Cerebellar cortex (tissue), 1 donor: ENCODE measurements around the gene H3-3A.

Experiments
- DNase-seq: peaks from one replicate; pipeline ENCODE4 v3.0.0-alpha.2; 2015; ENCODE audit warnings: low spot score

The H3-3A gene

DNA sequence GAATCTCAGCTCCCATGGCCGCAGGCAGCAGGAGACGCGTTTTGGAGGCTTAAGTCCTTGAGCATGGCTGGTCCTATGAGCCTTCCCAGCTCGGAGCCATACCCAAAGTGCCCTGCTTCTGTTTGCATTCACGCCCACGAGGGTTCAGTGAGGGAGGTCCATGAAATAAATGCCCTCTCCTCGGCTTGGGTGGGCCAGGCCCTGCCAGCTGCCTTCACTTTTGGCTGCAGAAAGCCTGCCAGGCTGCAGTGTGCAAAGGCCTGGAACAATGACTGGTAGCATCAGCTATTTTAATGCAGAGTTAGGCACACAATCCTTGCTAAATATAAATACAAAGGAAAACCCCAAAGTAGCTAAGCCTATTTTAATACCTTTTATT lies 49.4 kb downstream of the H3-3A start:
- no peak for DNase-seq

DNA sequence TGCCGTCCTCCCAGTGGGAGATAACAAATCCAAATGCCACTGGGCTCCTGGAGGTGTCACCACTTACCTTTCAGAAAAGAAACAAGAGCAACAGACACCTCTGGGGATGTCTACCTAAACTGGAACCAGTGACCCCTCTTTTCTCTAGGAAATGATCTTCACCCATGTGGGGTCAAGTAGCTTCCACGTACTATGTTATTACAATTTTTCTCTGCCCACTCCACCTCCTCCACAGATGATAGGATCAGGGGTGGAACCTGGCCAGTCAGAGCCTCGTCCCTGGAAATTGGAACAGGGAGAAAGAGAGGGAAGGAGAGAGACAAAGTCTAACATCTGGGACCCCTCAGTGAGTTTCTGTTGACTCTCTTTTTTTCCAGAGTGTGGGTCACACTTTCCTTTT lies 50.1 kb downstream of the H3-3A start:
- no peak for DNase-seq

DNA sequence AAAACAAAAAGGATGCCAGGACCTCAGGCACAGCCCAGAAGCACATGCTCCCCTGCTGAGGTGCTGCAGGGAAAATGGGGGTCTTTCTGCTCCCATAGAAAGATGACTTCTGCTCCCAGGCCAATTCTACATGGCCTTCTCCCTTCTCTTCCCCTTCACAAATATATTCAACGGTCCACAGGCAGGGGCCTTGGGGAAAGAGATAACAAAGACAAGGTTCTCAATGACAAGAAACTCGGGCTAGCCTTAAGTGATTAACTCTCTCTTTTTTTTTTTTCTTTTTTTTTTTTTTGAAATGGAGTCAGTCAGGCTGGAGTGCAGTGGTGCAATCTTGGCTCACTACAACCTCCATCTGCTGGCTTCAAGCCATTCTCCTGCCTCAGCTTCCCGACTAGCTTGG lies 54.2 kb downstream of the H3-3A start:
- no peak for DNase-seq

DNA sequence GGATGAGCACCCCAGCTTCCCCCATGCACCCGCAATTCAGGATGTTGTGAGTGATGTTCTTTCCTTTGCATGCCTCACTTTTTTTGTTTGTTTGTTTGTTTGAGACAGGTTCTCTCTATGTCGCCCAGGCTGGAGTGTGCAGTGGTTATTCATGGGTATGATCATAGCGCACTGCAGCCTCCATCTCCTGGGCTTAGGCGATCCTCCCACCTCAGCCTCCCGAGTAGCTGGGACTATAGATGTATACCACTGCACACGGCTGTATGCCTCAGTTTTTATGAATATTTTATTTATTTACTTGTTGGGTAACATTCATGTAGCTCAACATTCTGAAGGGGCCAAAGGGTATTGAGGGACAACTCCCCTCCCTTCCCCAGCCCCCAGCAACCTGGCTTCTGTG lies 54.8 kb downstream of the H3-3A start:
- no peak for DNase-seq

DNA sequence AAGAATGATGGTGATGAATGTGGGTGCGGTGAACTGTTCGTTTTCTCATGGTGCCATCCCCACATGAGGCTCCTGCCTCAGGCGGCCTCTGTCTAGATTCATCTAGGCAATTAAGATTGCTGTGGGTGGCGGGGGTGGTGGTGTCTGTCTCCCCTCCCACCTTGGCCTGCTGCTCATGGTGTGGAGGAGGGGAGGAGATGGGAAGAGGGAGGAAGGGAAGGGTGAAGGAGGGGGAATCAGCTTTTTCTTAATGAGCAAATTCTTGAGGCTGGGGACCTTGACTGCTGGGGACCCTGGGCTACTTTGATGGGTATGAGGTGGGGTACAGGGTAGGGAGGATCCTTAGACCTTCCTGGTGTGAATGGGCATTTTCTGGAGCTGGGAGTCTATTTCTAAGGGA lies 55.8 kb downstream of the H3-3A start:
- DNase-seq = no peak

DNA sequence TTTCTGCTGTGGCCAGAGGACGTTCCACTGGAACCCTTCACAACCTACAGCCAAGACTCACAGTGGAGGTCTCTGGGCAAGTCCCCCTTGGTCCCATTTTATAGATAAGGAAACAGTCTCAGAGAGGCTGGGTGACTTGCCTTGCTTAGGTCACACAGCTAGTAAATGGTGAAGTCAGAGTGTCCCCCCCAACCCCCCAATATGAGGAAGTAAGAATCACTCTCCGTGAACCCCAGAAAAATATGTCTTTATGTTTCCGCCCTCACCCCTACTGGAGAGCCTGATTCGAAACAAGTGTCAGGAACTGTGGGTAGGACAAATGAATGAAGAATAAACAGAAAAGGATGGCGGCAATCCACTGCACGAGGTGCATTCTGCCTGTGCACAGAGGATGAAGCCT lies 56.7 kb downstream of the H3-3A start:
- no peak for DNase-seq

DNA sequence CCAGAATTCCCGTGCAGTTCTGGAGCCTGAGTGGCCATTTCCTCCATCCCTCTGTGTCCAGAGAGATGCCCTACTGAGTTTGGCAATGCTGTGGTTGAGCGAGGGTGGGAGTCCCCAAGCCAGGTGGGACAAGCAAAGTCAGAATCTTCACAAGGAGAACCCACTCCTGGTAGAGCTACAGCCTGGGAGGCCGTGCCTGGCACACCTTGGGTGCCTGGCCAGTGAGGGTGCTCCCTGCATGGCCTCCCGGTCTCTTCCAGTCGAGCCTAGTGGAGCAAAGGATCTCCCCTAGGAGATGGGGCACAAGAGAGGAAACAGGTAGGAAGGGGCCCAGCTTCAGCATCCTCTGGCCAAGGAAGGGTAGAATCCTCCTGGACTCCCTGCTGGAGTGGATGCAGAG lies 57.9 kb downstream of the H3-3A start:
- no peak for DNase-seq

DNA sequence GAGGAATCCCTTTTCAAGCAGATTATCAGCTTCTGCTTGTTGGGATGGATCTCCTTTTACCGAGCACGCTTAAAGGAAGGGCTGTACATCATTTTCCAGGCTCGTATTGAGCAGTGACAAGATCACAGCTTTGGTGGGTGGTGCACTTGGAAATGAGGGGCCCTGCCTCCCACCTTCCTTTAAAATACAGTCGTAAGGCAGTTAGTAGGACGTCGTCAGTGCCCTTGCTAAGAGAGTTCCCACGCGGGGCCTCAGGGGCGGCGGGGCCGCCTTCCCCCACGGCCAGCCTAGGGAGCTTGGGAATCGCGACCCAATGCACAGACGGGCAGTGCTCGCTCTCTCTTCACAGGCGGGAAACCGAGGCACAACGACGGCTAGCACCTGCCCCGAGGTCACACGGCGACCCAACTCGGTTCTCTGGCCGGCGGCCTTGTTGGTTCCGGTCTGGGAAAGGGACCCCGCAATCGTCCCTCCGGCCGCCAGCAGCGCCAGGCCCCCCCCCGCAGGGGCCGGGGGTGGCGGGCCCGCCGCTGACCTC lies 58.6 kb downstream of the H3-3A start:
- no peak for DNase-seq
